HEK293T (cell line): ENCODE data around the gene ARL15.

Source experiments
- BHLHE40 ChIP-seq: fragments of 450-650 bp; IDR thresholded peaks from 2 replicates; pipeline ENCODE4 v1.6.1; 2016; ENCODE audit warnings: mild to moderate bottlenecking, moderate library complexity, borderline replicate concordance
- ELF4 ChIP-seq: fragments of 450-650 bp; IDR thresholded peaks from 2 replicates; pipeline ENCODE4 v1.6.1; 2017; ENCODE audit warnings: antibody characterized with exemption
- FOXA1 ChIP-seq: fragments of 450-650 bp; IDR thresholded peaks from 2 replicates; pipeline ENCODE4 v1.6.1; 2016; ENCODE audit warnings: mild to moderate bottlenecking
- FOXK2 ChIP-seq: fragments of 450-650 bp; IDR thresholded peaks from 2 replicates; pipeline ENCODE4 v1.6.1; 2016; ENCODE audit warnings: mild to moderate bottlenecking
- HDGF ChIP-seq: fragments of 450-650 bp; IDR thresholded peaks from 2 replicates; pipeline ENCODE4 v1.6.1; 2017; ENCODE audit warnings: antibody characterized with exemption, borderline replicate concordance
- NFRKB ChIP-seq: fragments of 450-650 bp; IDR thresholded peaks from 2 replicates; pipeline ENCODE4 v1.6.1; 2016; ENCODE audit warnings: mild to moderate bottlenecking, moderate library complexity

GRCh38 chr5:54197018-54197417 lies 113.4 kb downstream of the ARL15 start:
- no peak for TF ChIP-seq FOXA1
- TF ChIP-seq NFRKB: no peak
- TF ChIP-seq BHLHE40: no peak
- TF ChIP-seq FOXK2: no peak
- no peak for TF ChIP-seq HDGF
- no peak for TF ChIP-seq ELF4
